HG02588 (cell line): ENCODE results near the gene FZR1.
"Not testable (repeated sequence)": the region's sequence is repeated elsewhere in the genome, so short reads cannot be mapped to it uniquely, and the experiment has no call there.

ENCODE experiments used
- ATAC-seq: cut with Tn5 transposase; IDR thresholded peaks from one replicate; pipeline ENCODE4 v1.9.1; 2021; ENCODE audit warnings: mild to moderate bottlenecking, moderate library complexity; ENCODE audit not compliant: unreplicated experiment

The FZR1 gene

GRCh38 chr19:3494051-3494450 lies 12.1 kb upstream of the FZR1 start:
- no peak for ATAC-seq

GRCh38 chr19:3494559-3494958 lies 11.6 kb upstream of the FZR1 start:
- ATAC-seq, result no peak

GRCh38 chr19:3496392-3497273 lies 9.5 kb upstream of the FZR1 start:
- no peak for ATAC-seq

GRCh38 chr19:3497757-3498520 lies 8.2 kb upstream of the FZR1 start:
- no peak for ATAC-seq

DNA sequence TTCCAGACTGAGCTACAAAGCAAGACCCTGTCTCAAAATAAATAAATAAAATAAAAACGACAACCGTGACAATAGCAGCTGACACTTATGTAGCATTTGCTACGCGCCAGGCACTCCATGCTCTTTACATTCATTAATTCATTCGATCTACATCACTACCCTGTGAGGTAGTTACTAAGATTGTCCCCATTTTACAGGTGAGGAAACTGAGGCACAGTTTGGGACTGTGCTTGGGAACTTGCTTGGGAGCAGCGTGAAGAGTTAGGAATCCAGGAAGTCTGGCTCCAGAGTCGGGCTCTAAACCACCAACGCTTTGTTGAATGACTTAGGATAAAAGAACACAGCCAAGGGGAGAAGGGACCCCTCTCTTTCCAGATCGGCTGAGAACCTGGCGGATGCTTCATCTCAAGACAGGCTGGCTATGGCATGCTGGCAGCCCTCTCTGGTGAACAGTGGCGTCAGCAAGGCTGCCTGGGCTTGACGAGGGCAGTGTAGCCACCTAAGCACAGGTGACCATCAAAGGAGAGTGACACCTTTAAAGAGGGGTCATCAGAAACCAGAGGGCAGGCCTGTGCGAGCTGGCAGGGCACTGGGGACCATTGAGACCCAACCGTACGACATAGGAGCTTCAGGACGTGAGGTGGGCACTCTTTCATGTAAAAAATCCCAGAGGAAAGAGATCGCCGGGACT lies 6.2 kb upstream of the FZR1 start:
- ATAC-seq, result peak; percentile 9

GRCh38 chr19:3500429-3501101 lies 5.5 kb upstream of the FZR1 start, which contains the start of gene DOHH:
Gene DOHH (minus strand): TSS chr19:3500674. CDS start chr19:3496814, 3,860 bp downstream.
- ATAC-seq, result peak; percentile 82

GRCh38 chr19:3501780-3502179 lies 4.3 kb upstream of the FZR1 start:
- ATAC-seq, result no peak

GRCh38 chr19:3503036-3503572 lies 3.0 kb upstream of the FZR1 start:
- no peak for ATAC-seq

GRCh38 chr19:3504735-3505134 lies 1.4 kb upstream of the FZR1 start:
- ATAC-seq, result no peak

GRCh38 chr19:3506384-3507340 lies 551 bp downstream of the FZR1 start:
- peak; percentile 32 for ATAC-seq

DNA sequence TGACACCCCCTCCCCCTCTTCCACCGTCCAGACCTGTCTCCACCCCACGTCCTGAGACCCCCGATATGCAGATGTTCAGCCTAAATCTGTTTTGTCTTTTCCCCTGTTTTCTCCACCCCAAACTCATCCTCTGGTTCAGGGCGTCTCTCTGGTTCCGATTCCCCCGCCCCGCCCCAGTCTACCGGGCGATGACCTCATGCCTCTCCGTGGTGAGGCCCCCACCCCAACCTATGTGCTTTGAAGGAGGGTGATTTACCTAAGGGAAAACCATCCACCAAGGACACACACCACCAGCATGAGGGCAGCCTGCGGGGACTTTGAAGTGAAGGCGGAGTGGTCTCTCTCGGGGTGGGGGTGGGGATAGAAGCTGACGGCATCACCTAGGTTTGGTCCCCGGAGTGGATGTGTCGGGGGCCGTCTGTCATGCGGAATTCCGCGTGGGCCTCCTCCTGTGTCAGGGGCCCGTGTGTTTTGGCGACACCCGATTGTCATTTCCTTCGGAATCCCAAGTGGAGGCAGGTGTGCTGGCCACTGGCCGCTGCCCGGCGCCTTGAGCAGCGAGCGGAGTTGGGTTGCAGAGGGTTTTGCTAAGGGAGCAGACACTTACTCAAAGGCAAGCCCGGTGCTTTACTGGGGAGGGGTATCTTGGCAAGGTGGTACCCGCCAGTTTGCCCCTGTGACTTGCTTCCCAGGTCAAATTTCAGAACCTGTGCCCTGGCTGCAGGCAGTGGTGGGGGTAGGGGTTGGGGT lies 1.4 kb downstream of the FZR1 start:
- ATAC-seq, result no peak

DNA sequence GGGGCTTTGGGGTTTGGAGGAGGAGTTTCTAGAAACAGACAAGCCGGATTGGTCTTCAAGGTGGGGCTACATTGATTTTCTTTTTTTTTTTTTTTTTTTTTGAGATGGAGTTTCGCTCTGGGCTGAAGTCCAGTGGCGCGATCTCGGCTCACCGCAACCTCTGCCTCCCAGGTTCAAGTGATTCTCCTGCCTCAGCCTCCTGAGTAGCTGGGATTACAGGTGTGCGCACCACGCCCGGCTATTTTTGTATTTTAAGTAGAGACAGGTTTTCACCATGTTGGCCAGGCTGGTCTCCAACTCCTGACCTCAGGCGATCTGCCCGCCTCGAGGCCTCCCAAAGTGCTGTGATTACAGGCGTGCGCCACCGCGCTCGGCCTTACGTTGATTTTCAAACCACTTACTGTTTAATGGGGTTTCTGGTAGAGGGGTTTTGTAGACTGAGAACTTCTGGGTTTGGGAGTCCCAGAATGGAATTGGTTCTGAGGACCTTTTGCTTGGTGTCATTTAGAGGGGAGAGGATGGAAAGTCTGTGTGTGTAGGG lies 2.1 kb downstream of the FZR1 start:
- ATAC-seq, result not testable (repeated sequence)

DNA sequence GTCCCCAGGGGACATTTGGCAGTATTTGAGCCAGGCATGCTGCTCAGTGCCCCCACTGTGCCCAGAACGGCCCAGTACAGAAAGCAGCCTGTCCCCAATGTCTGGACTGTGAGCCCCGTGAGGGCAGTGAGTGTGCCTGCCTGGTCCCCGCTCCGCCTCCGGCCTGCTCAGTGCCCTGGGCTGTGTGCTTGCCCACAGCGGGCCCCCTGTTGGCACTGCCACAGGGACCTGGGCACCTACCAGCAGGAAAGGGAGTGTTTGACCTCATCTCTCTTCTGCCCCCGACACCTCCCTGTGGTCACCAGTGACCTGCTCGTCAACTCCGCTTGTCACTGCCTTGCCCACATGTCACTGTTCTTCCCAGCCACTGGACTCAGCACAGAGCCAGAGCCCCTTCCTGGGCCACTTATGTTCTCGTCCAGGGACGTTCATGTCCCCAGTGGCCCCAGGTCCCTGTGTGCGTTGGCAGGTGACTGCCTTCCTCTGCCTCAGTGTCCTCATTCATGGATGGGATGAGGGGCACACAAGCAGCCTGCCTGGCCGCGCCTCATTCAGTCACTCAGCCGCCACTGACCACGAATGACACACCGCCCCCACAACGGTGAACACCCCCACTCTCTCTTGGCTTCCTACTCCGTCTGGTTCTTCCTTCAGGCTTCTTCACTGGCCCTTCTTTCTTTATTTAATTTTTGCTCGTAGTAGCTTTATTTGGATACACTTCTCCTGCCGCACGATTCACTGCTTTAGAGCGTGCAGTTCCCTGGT lies 2.8 kb downstream of the FZR1 start:
- ATAC-seq, result no peak

- no peak for ATAC-seq
Observed at GRCh38 chr19:3509566-3509989, 3.5 kb downstream of the FZR1 start.

- no peak for ATAC-seq
Observed at GRCh38 chr19:3510727-3511126, 4.6 kb downstream of the FZR1 start.

DNA sequence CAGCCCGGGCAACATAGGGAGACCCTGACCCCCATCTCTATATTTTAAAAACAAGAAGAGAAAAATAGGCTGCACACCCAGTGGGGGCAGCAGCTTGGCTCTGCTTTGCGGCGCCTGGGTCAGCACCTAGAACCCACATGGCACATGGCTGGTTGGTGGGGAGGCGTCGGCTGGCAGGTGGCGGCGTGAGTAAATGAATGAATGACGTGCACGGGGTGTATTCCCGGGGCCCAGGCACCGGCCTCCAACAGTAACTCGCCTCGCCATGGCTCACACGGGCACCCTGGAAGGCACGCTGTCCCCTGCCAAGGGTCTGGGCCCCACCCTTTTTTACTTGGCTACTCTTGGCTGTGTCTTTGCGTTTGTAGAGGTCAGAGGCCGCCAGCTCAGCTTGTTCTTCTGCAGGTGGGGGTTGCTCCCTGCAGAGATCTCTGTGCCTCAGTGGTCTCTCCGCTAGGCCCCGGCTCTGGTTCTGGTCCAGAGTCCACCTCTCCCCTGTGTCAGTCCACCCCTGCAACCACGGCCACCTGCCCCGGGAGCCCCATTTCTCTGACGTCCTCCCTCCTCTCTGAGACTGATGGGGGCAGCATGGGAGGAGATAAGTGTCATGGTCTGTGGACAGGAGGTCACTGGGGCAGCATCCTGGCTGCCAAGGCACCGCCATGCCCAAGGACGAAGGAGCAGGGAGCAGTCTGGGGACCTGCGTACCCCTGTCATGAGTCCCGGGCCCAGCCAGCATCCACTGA lies 5.6 kb downstream of the FZR1 start:
- ATAC-seq, result no peak
